Measurements from ENCODE around the gene SLX1B.
"Not testable (repeated sequence)": the region's sequence is repeated elsewhere in the genome, so short reads cannot be mapped to it uniquely, and the experiment has no call there.

DNA sequence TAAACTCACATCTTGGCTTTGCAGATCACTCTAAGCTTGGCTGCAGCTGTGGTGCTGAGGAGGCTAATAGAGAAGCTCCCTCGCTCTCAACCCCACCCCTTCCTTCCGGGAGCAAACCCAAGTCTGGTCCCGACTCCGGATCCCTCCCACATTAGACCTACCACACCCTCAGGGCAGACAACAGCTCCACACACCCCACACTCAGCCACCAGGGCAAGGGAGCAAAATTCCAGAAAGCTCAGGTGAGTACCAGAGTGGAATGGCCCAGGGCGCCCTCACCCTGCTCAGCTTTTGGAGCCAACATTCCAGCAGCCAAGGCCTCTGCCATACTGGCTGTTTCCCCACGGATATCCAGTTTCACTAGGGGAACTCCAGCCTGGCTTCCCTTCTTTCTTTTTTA lies 15.3 kb downstream of the SLX1B start:
- TF ChIP-seq, protein P1, sequence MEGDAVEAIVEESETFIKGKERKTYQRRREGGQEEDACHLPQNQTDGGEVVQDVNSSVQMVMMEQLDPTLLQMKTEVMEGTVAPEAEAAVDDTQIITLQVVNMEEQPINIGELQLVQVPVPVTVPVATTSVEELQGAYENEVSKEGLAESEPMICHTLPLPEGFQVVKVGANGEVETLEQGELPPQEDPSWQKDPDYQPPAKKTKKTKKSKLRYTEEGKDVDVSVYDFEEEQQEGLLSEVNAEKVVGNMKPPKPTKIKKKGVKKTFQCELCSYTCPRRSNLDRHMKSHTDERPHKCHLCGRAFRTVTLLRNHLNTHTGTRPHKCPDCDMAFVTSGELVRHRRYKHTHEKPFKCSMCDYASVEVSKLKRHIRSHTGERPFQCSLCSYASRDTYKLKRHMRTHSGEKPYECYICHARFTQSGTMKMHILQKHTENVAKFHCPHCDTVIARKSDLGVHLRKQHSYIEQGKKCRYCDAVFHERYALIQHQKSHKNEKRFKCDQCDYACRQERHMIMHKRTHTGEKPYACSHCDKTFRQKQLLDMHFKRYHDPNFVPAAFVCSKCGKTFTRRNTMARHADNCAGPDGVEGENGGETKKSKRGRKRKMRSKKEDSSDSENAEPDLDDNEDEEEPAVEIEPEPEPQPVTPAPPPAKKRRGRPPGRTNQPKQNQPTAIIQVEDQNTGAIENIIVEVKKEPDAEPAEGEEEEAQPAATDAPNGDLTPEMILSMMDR (conservative IDR thresholded peaks at IDR 0.05; ENCODE audit: low read length) = not testable (repeated sequence)
- not testable (repeated sequence) for TF ChIP-seq EZH2phosphoT487 (IDR thresholded peaks at IDR 0.05; ENCODE audit: borderline replicate concordance, low read depth, low read length)
